Neural cell (in vitro differentiated cells): Measurements from ENCODE around the gene DUOXA1. TPM values are rescaled to one million over a fixed set of nuclear protein-coding genes. Genes with fewer than 3 reads are reported as not detected.
"Not testable (repeated sequence)": the region's sequence is repeated elsewhere in the genome, so short reads cannot be mapped to it uniquely, and the experiment has no call there.

Source experiments
- H2AFZ ChIP-seq: fragments of 200-600, 300-800 bp; sonication (generic), shearing (Covaris generic); 2 replicates; pipeline ENCODE4 v1.6.0; 2014; ENCODE audit warnings: low read depth, mild to moderate bottlenecking, antibody characterized with exemption, low read length, moderate library complexity
- H3F3A ChIP-seq: fragments of 200-600 bp; shearing (Covaris generic); 2 replicates; pipeline ENCODE4 v1.6.1; 2016; ENCODE audit warnings: mild to moderate bottlenecking, moderate library complexity, mixed read lengths, antibody characterized with exemption, low read length; ENCODE audit not compliant: insufficient read depth, poor library complexity, severe bottlenecking
- H3K27ac ChIP-seq: fragments of 200-600, 300-800 bp; sonication (generic), shearing (Covaris generic); 2 replicates; pipeline ENCODE4 v1.5.1; 2014; ENCODE audit warnings: mild to moderate bottlenecking, low read length, moderate library complexity
- H3K27me3 ChIP-seq: fragments of 300-800, 200-600 bp; sonication (generic), shearing (Covaris generic); 2 replicates; pipeline ENCODE4 v1.6.0; 2014; ENCODE audit warnings: mild to moderate bottlenecking, low read depth, low read length, moderate library complexity; ENCODE audit not compliant: insufficient read depth
- H3K36me3 ChIP-seq: fragments of 300-800, 200-600 bp; sonication (generic), shearing (Covaris generic); 2 replicates; pipeline ENCODE4 v1.5.1; 2014; ENCODE audit warnings: mild to moderate bottlenecking, antibody characterized with exemption, low read length, moderate library complexity; ENCODE audit not compliant: insufficient read depth
- H3K4me2 ChIP-seq: fragments of 300-800, 200-600 bp; sonication (generic), shearing (Covaris generic); 2 replicates; pipeline ENCODE4 v1.6.0; 2014; ENCODE audit warnings: mild to moderate bottlenecking, low read length
- H3K4me3 ChIP-seq: fragments of 300-800, 200-600 bp; sonication (generic), shearing (Covaris generic); 2 replicates; pipeline ENCODE4 v1.5.1; 2014; ENCODE audit warnings: mild to moderate bottlenecking, low read length, moderate library complexity
- H3K79me2 ChIP-seq: fragments of 200-600 bp; shearing (Covaris generic); replicated peaks from 2 replicates; pipeline ENCODE4 v1.6.0; 2014; ENCODE audit warnings: mild to moderate bottlenecking, low read length, moderate library complexity; ENCODE audit not compliant: insufficient read depth
- H3K9ac ChIP-seq: fragments of 300-800, 200-600 bp; sonication (generic), shearing (Covaris generic); 2 replicates; pipeline ENCODE4 v1.6.1; 2016; ENCODE audit warnings: mild to moderate bottlenecking, low read length, mixed read lengths
- H3K9me2 ChIP-seq: fragments of 200-600 bp; shearing (Covaris generic); 2 replicates; pipeline ENCODE4 v1.6.1; 2016; ENCODE audit warnings: mild to moderate bottlenecking, low read length, mixed read lengths; ENCODE audit not compliant: insufficient read depth
- H3K9me3 ChIP-seq: fragments of 200-600, 300-800 bp; sonication (generic), shearing (Covaris generic); 2 replicates; pipeline ENCODE4 v1.6.1; 2016; ENCODE audit warnings: mild to moderate bottlenecking, mixed run types, low read length, moderate library complexity, mixed read lengths
- H4K20me1 ChIP-seq: fragments of 200-600 bp; shearing (Covaris generic); 2 replicates; pipeline ENCODE4 v1.6.1; 2016; ENCODE audit warnings: mild to moderate bottlenecking, mixed run types; ENCODE audit not compliant: insufficient read depth
- EP300 ChIP-seq: fragments of 450-650 bp; conservative IDR thresholded peaks from 2 replicates; pipeline ENCODE4 v1.6.1; 2014; ENCODE audit warnings: antibody characterized with exemption, mild to moderate bottlenecking, moderate library complexity; ENCODE audit not compliant: poor library complexity, severe bottlenecking
- EZH2 ChIP-seq: fragments of 200-600, 300-800 bp; shearing (Covaris generic), sonication (generic); IDR thresholded peaks from 2 replicates; pipeline ENCODE4 v1.6.1; 2014; ENCODE audit warnings: antibody characterized with exemption, low read length, borderline replicate concordance, mild to moderate bottlenecking; ENCODE audit not compliant: insufficient read depth, poor library complexity, severe bottlenecking
- MXI1 ChIP-seq: fragments of 450-650 bp; conservative IDR thresholded peaks from 2 replicates; pipeline ENCODE4 v1.6.1; 2014; ENCODE audit warnings: antibody characterized with exemption, mild to moderate bottlenecking; ENCODE audit not compliant: poor library complexity, severe bottlenecking
- POLR2AphosphoS5 ChIP-seq: IDR thresholded peaks from 2 replicates; pipeline ENCODE4 v1.6.1; 2012
- RAD21 ChIP-seq: fragments of 450-650 bp; conservative IDR thresholded peaks from 2 replicates; pipeline ENCODE4 v1.6.1; 2014; ENCODE audit warnings: antibody characterized with exemption, mild to moderate bottlenecking, moderate library complexity
- SMC3 ChIP-seq: fragments of 450-650 bp; conservative IDR thresholded peaks from 2 replicates; pipeline ENCODE4 v1.6.1; 2014; ENCODE audit warnings: antibody characterized with exemption, mild to moderate bottlenecking, moderate library complexity; ENCODE audit not compliant: poor library complexity
- TAF1 ChIP-seq: IDR thresholded peaks from 2 replicates; pipeline ENCODE4 v1.6.1; 2012; ENCODE audit warnings: low read depth
- polyA plus RNA-seq: library from polyadenylated mRNA; depleted of rRNA; stranded (reverse); fragments of >200 nt; gene quantifications from 2 replicates; pipeline ENCODE4 v1.2.3, GENCODE V29; 2014
- TF ChIP-seq, protein P1 (sequence below): IDR thresholded peaks from 2 replicates; pipeline ENCODE4 v1.6.1; 2012; ENCODE audit warnings: borderline replicate concordance
- TF ChIP-seq, protein P2 (sequence below): fragments of 450-650 bp; IDR thresholded peaks from 2 replicates; pipeline ENCODE4 v1.5.1; 2014; ENCODE audit warnings: antibody characterized with exemption, mild to moderate bottlenecking, moderate library complexity; ENCODE audit not compliant: poor library complexity, severe bottlenecking

DUOXA1 gene
- polyA plus RNA-seq, 1 donor from 2014 or later, result not detected

DNA sequence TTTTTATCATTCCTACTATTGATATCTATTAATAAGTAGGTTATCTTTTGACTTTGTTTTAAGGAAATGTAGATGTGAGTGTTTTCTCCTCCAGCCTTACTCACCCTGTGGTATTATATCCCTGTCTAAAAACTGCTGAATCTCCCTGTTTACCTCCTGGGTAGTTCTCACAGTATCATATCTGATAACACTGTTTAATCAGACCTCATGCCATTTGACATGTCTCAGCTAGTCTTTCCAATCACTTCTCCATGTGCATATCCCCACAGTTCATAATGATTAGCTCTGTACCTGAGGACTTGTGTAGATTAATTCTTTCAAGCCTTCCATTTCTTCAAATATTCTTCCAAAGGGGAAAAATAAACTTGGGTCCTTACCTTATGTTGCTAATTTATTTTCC, 46.5 kb downstream of the DUOXA1 start:
- Histone ChIP-seq H2AFZ (no peak overlapping the region), H3K9ac (no peak overlapping the region), H3F3A (no peaks in the 10 kb centered on the region), H4K20me1 (no peaks in the 10 kb centered on the region), H3K27ac (no peak overlapping the region), H3K4me2 (no peak overlapping the region), H3K9me2 (no peaks in the 10 kb centered on the region), H3K79me2 (no peaks in the 10 kb centered on the region), H3K27me3 (no peaks in the 10 kb centered on the region), H3K4me3 (no peak overlapping the region), H3K9me3 (no peaks in the 10 kb centered on the region), H3K36me3 (no peaks in the 10 kb centered on the region)
- no peak for TF ChIP-seq SMC3
- TF ChIP-seq MXI1, result no peak
- no peak for TF ChIP-seq POLR2AphosphoS5
- TF ChIP-seq, protein P1, sequence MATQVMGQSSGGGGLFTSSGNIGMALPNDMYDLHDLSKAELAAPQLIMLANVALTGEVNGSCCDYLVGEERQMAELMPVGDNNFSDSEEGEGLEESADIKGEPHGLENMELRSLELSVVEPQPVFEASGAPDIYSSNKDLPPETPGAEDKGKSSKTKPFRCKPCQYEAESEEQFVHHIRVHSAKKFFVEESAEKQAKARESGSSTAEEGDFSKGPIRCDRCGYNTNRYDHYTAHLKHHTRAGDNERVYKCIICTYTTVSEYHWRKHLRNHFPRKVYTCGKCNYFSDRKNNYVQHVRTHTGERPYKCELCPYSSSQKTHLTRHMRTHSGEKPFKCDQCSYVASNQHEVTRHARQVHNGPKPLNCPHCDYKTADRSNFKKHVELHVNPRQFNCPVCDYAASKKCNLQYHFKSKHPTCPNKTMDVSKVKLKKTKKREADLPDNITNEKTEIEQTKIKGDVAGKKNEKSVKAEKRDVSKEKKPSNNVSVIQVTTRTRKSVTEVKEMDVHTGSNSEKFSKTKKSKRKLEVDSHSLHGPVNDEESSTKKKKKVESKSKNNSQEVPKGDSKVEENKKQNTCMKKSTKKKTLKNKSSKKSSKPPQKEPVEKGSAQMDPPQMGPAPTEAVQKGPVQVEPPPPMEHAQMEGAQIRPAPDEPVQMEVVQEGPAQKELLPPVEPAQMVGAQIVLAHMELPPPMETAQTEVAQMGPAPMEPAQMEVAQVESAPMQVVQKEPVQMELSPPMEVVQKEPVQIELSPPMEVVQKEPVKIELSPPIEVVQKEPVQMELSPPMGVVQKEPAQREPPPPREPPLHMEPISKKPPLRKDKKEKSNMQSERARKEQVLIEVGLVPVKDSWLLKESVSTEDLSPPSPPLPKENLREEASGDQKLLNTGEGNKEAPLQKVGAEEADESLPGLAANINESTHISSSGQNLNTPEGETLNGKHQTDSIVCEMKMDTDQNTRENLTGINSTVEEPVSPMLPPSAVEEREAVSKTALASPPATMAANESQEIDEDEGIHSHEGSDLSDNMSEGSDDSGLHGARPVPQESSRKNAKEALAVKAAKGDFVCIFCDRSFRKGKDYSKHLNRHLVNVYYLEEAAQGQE, result no peak
- no peak for TF ChIP-seq EZH2
- TF ChIP-seq TAF1, result no peak
- TF ChIP-seq EP300, result no peak
- TF ChIP-seq, protein P2, sequence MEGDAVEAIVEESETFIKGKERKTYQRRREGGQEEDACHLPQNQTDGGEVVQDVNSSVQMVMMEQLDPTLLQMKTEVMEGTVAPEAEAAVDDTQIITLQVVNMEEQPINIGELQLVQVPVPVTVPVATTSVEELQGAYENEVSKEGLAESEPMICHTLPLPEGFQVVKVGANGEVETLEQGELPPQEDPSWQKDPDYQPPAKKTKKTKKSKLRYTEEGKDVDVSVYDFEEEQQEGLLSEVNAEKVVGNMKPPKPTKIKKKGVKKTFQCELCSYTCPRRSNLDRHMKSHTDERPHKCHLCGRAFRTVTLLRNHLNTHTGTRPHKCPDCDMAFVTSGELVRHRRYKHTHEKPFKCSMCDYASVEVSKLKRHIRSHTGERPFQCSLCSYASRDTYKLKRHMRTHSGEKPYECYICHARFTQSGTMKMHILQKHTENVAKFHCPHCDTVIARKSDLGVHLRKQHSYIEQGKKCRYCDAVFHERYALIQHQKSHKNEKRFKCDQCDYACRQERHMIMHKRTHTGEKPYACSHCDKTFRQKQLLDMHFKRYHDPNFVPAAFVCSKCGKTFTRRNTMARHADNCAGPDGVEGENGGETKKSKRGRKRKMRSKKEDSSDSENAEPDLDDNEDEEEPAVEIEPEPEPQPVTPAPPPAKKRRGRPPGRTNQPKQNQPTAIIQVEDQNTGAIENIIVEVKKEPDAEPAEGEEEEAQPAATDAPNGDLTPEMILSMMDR, result no peak
- no peak for TF ChIP-seq RAD21

DNA sequence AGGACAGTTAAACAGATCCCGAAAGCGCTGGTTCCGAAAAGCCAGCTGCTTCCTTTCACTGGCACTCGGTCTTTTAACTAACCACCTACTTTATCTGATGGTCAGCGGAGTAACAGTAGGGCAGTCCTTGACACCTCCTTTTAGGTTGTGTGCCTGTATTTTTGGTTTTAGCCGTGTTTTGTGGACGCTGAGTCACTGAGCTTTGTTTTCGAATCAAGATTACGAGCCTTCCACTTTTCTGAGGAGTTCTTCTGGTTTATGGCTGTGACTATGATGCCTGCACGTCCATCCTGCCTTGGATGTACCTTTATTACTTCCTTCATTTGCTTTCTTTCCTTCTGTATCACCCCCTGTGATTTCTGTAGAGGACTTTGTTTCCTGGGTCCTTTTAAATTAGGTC, 47.3 kb downstream of the DUOXA1 start:
- not testable (repeated sequence) for H3K9me2 ChIP-seq, H3K36me3 ChIP-seq, H3K79me2 ChIP-seq, H3F3A ChIP-seq, H4K20me1 ChIP-seq, H3K4me2 ChIP-seq, H2AFZ ChIP-seq, H3K4me3 ChIP-seq, H3K27me3 ChIP-seq, H3K27ac ChIP-seq, H3K9me3 ChIP-seq, H3K9ac ChIP-seq

DNA sequence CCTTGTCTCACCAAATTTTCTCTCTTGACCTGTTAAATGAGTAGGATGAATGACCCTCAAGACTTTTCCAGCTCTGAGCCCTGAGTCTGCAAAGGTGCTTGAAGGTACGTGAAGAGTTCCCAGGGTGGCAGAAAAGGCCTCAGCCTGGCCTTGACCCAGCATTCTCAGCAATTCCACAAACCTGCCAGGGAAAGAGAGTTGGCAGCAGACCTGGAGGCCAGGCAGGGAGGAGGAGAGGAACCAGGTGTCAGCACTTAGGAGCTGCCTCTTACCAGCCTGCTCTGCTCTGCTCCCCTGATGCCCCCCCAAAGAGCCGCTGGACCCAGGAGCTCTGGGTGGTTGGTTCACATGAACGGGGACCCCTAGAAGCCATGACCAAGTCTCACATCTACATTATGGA, 49.1 kb downstream of the DUOXA1 start:
- H3K4me2 ChIP-seq, H4K20me1 ChIP-seq, H3K4me3 ChIP-seq, H3K9me2 ChIP-seq, H3K27me3 ChIP-seq, H3K79me2 ChIP-seq, H2AFZ ChIP-seq, H3K9me3 ChIP-seq, H3K36me3 ChIP-seq, H3K9ac ChIP-seq, H3F3A ChIP-seq, H3K27ac ChIP-seq: not testable (repeated sequence)

DNA sequence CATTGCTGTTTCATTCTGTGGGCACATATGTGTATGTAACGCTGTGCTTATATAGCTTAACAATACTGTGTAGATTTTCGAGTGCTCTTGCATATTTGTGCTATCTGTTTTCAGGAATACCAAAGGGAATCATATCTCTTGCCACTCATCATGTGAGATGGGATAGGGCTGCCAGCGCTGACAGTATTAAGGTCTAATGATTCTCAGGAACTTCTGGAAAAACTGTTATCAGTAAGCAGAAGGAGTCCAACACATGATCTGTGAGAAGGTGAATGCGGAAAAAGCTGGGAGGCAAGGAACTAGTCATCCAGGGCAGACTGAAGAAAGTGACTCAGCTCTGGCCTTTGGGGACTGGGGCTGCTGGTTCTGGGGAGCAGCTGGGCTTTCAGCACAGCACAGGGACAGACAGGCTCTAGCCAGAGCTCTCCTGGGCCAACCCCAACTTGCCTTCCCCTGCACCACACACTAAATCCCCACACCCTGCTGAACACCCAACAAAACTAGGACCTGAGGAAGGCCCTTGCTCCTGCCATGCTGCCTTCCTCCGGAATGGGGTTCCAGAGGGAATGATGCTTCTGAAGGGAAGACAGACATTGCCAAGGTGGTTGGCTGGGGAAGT, 49.9 kb downstream of the DUOXA1 start:
- not testable (repeated sequence) for H3F3A ChIP-seq, H3K9me2 ChIP-seq, H3K4me3 ChIP-seq, H3K27me3 ChIP-seq, H3K4me2 ChIP-seq, H3K9ac ChIP-seq, H3K79me2 ChIP-seq, H4K20me1 ChIP-seq, H2AFZ ChIP-seq, H3K36me3 ChIP-seq, H3K9me3 ChIP-seq, H3K27ac ChIP-seq

DNA sequence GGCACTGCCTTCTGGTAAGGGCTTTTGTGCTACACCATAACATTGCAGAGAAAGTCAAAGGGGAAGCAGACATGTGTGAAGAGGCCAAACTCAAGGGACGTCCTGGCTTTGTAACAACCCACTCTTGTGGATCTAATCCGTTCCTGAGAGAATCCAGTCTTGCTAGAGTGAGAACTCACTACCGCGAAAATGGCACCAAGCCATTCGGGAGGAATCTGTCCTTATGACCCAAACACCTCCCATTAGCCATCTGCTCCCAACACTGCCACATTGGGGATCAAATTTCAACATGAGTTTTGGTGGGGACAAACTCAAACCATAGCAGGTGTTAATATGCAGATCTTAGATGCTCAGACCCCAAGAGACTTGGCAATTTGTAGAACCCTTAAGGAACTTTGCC, 50.5 kb downstream of the DUOXA1 start:
- not testable (repeated sequence) for H3K36me3 ChIP-seq, H3K9me2 ChIP-seq, H4K20me1 ChIP-seq, H3K4me2 ChIP-seq, H3F3A ChIP-seq, H3K27me3 ChIP-seq, H3K4me3 ChIP-seq, H3K9me3 ChIP-seq, H2AFZ ChIP-seq, H3K27ac ChIP-seq, H3K9ac ChIP-seq, H3K79me2 ChIP-seq
